Activated T-cell treated with anti-CD3 and anti-CD28 coated beads, Interleukin-2, amount 50 U/mL, for 48 hours (primary cell): ENCODE measurements around the gene BASP1.
"Not testable (repeated sequence)": the region's sequence is repeated elsewhere in the genome, so short reads cannot be mapped to it uniquely, and the experiment has no call there.

Source experiments
- DNase-seq, 2 experiments: peaks; one replicate each; pipeline ENCODE4 v3.0.0-alpha.2; 2020

Gene BASP1

GRCh38 chr5:17224858-17225511 lies 7.6 kb downstream of the BASP1 start:
- DNase-seq = no peak

GRCh38 chr5:17225520-17225919 lies 8.1 kb downstream of the BASP1 start:
- DNase-seq = no peak

- no peak for DNase-seq
These were observed 10.4 kb downstream of the BASP1 start for GRCh38 chr5:17227868-17228267.

GRCh38 chr5:17228821-17229291 lies 11.4 kb downstream of the BASP1 start:
- DNase-seq = no peak

- DNase-seq = no peak
These were observed 11.9 kb downstream of the BASP1 start for GRCh38 chr5:17229313-17229712.

- no peak for DNase-seq
These were observed 12.8 kb downstream of the BASP1 start for GRCh38 chr5:17230191-17230590.

- no peak for DNase-seq
These were observed 13.5 kb downstream of the BASP1 start for GRCh38 chr5:17230808-17231525.

- DNase-seq = no peak
These were observed 15.0 kb downstream of the BASP1 start for GRCh38 chr5:17232405-17232804.

- DNase-seq = no peak
These were observed 16.1 kb downstream of the BASP1 start for GRCh38 chr5:17233488-17233887.

- no peak for DNase-seq
These were observed 16.9 kb downstream of the BASP1 start for GRCh38 chr5:17234374-17234773.

GRCh38 chr5:17235731-17236330 lies 18.4 kb downstream of the BASP1 start:
- DNase-seq = no peak

- DNase-seq = no peak
These were observed 21.1 kb downstream of the BASP1 start for GRCh38 chr5:17238521-17239041.

- no peak for DNase-seq
These were observed 22.5 kb downstream of the BASP1 start for GRCh38 chr5:17239953-17240352.

GRCh38 chr5:17240487-17240886 lies 23.1 kb downstream of the BASP1 start:
- no peak for DNase-seq

GRCh38 chr5:17241635-17242034 lies 24.2 kb downstream of the BASP1 start:
- no peak for DNase-seq

GRCh38 chr5:17243287-17244063 lies 26.0 kb downstream of the BASP1 start:
- DNase-seq = no peak

GRCh38 chr5:17249029-17249634 lies 31.7 kb downstream of the BASP1 start:
- DNase-seq = no peak

GRCh38 chr5:17249841-17250240 lies 32.4 kb downstream of the BASP1 start:
- DNase-seq = not testable (repeated sequence)

GRCh38 chr5:17252543-17252942 lies 35.1 kb downstream of the BASP1 start:
- no peak for DNase-seq

GRCh38 chr5:17255471-17256021 lies 38.1 kb downstream of the BASP1 start:
- DNase-seq = no peak

- no peak for DNase-seq
These were observed 38.7 kb downstream of the BASP1 start for GRCh38 chr5:17256171-17256570.

GRCh38 chr5:17256839-17257238 lies 39.4 kb downstream of the BASP1 start:
- DNase-seq = no peak
